Measurements from ENCODE around the gene MYEF2.
A peak's percentile ranks its signal among the peaks of the same experiment; 100 is the strongest.

MYEF2 gene

GRCh38 chr15:48103647-48104046 is 74.4 kb downstream of the MYEF2 start:
- no peak overlapping the region for H3K4me3 ChIP-seq (ENCODE audit: low read length)
- no peak for DNase-seq (ENCODE audit: low read depth)
- TF ChIP-seq CTCF (conservative IDR thresholded peaks at IDR 0.05; ENCODE audit: low read depth, low read length), result no peak

- TF ChIP-seq CTCF (conservative IDR thresholded peaks at IDR 0.05; ENCODE audit: low read depth, low read length), result no peak
These were observed 75.9 kb downstream of the MYEF2 start for GRCh38 chr15:48102167-48102566.

GRCh38 chr15:48101376-48101961 is 76.6 kb downstream of the MYEF2 start:
- DNase-seq (ENCODE audit: low read depth), result no peak
- no peak overlapping the region for H3K4me3 ChIP-seq (ENCODE audit: low read length)
- no peak for TF ChIP-seq CTCF (conservative IDR thresholded peaks at IDR 0.05; ENCODE audit: low read depth, low read length)

More at GRCh38 chr15:48102167-48102566, 75.9 kb downstream of the MYEF2 start:
- H3K4me3 ChIP-seq (ENCODE audit: low read length), result no peak overlapping the region
- no peak for DNase-seq (ENCODE audit: low read depth)

- DNase-seq (ENCODE audit: low read depth), result no peak
- no peak for TF ChIP-seq CTCF (conservative IDR thresholded peaks at IDR 0.05; ENCODE audit: low read depth, low read length)
These were observed 80.8 kb downstream of the MYEF2 start for GRCh38 chr15:48097264-48097663.

GRCh38 chr15:48096813-48097212 is 81.3 kb downstream of the MYEF2 start:
- no peak overlapping the region for H3K4me3 ChIP-seq (ENCODE audit: low read length)
- DNase-seq (ENCODE audit: low read depth), result peak; percentile 56
- TF ChIP-seq CTCF (conservative IDR thresholded peaks at IDR 0.05; ENCODE audit: low read depth, low read length), result no peak

More at GRCh38 chr15:48097264-48097663, 80.8 kb downstream of the MYEF2 start:
- no peak overlapping the region for H3K4me3 ChIP-seq (ENCODE audit: low read length)

- TF ChIP-seq CTCF (conservative IDR thresholded peaks at IDR 0.05; ENCODE audit: low read depth, low read length), result no peak
- DNase-seq (ENCODE audit: low read depth), result no peak
- no peak overlapping the region for H3K4me3 ChIP-seq (ENCODE audit: low read length)
These were observed 81.7 kb downstream of the MYEF2 start for GRCh38 chr15:48096355-48096786.

GRCh38 chr15:48091522-48091921 is 86.6 kb downstream of the MYEF2 start:
- no peak for DNase-seq (ENCODE audit: low read depth)
- no peak for TF ChIP-seq CTCF (conservative IDR thresholded peaks at IDR 0.05; ENCODE audit: low read depth, low read length)
- H3K4me3 ChIP-seq (ENCODE audit: low read length), result no peak overlapping the region
